ENCODE results near the gene C4orf36.
A peak's percentile ranks its signal among the peaks of the same experiment; 100 is the strongest.
"Not testable (repeated sequence)": the region's sequence is repeated elsewhere in the genome, so short reads cannot be mapped to it uniquely, and the experiment has no call there.

Gene C4orf36

GRCh38 chr4:86879641-86880040 lies 12.6 kb downstream of the C4orf36 start:
- Histone ChIP-seq H2BK5ac (ENCODE audit: low read depth, low read length, poor library complexity, severe bottlenecking) (no peak overlapping the region), H3K4me3 (ENCODE audit: insufficient read depth in 1 of 2, low read depth in 1 of 2, low read length in 2 of 2) (no peak overlapping the region), H3K9ac (ENCODE audit: low read length) (no peak overlapping the region), H3K4me2 (ENCODE audit: low read length, poor library complexity, severe bottlenecking) (no peak overlapping the region), H2AK5ac (ENCODE audit: low read length, severe bottlenecking) (no peak overlapping the region), H3K36me3 (ENCODE audit: control insufficient read depth in 1 of 2, insufficient read depth in 2 of 2, low read depth in 1 of 2, low read length in 2 of 2) (no peaks in the 10 kb centered on the region), H3K79me1 (replicated peaks; ENCODE audit: low read length, poor library complexity, severe bottlenecking) (no peaks in the 10 kb centered on the region), H3K4me1 (ENCODE audit: control insufficient read depth, insufficient read depth, low read depth, low read length) (no peaks in the 10 kb centered on the region), H4K91ac (ENCODE audit: low read length) (no peak overlapping the region), H3K14ac (ENCODE audit: low read length in 2 of 2) (no peak overlapping the region), H3K18ac (ENCODE audit: low read depth in 1 of 2, low read length in 2 of 2) (no peak overlapping the region), H3K27ac (ENCODE audit: low read length, poor library complexity, severe bottlenecking) (no peak overlapping the region), H2BK15ac (ENCODE audit: low read depth, poor library complexity, severe bottlenecking) (no peak overlapping the region), H3K4ac (ENCODE audit: low read depth in 1 of 2, low read length in 2 of 2) (no peak overlapping the region), H2BK120ac (ENCODE audit: low read depth, low read length) (no peak overlapping the region), H2AFZ (ENCODE audit: low read depth, low read length) (no peak overlapping the region), H2BK12ac (ENCODE audit: low read length in 2 of 2) (no peak overlapping the region), H3K27me3 (ENCODE audit: control insufficient read depth in 1 of 2, insufficient read depth in 1 of 2, low read length in 2 of 2) (no peaks in the 10 kb centered on the region), H3K9me3 (ENCODE audit: control insufficient read depth, low read length) (peaks cover 28% of the 10 kb centered on the region), H3K23ac (ENCODE audit: low read length in 2 of 2) (no peak overlapping the region), H4K8ac (ENCODE audit: low read length) (no peak overlapping the region)
- no peak for DNase-seq
- WGBS = 70% methylated on average over 1 of the region's 1 CpG

DNA sequence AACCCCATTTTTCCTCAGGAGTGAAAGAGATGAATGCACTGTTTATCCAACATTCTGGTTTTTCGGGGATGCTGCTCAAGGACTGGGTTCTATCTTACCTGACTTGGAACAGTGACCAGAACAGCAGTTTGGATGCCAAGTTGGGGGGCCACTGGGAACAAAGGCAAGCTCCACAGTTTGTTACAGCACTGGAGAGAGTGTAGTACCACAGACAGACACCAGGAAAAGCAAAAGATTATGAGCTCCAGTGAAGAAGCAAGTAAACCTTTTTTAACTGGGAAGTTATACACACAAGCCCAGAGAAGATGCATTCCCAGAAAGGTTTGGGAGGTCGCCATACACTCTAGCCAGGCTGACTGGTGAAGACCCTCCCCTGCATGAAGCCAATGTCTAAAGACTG lies 13.6 kb downstream of the C4orf36 start:
- Histone ChIP-seq H2BK15ac (ENCODE audit: low read depth, poor library complexity, severe bottlenecking) (no peak overlapping the region), H3K27ac (ENCODE audit: low read length, poor library complexity, severe bottlenecking) (no peak overlapping the region), H3K4me2 (ENCODE audit: low read length, poor library complexity, severe bottlenecking) (no peak overlapping the region), H3K23ac (ENCODE audit: low read length in 2 of 2) (no peak overlapping the region), H2BK5ac (ENCODE audit: low read depth, low read length, poor library complexity, severe bottlenecking) (no peak overlapping the region), H2AK5ac (ENCODE audit: low read length, severe bottlenecking) (no peak overlapping the region), H4K91ac (ENCODE audit: low read length) (no peak overlapping the region), H3K4me3 (ENCODE audit: insufficient read depth in 1 of 2, low read depth in 1 of 2, low read length in 2 of 2) (no peak overlapping the region), H3K9ac (ENCODE audit: low read length) (no peak overlapping the region), H3K14ac (ENCODE audit: low read length in 2 of 2) (no peak overlapping the region), H3K79me1 (replicated peaks; ENCODE audit: low read length, poor library complexity, severe bottlenecking) (no peaks in the 10 kb centered on the region), H2AFZ (ENCODE audit: low read depth, low read length) (no peak overlapping the region), H2BK120ac (ENCODE audit: low read depth, low read length) (no peak overlapping the region), H3K4me1 (ENCODE audit: control insufficient read depth, insufficient read depth, low read depth, low read length) (no peaks in the 10 kb centered on the region), H3K4ac (ENCODE audit: low read depth in 1 of 2, low read length in 2 of 2) (no peak overlapping the region), H3K36me3 (ENCODE audit: control insufficient read depth in 1 of 2, insufficient read depth in 2 of 2, low read depth in 1 of 2, low read length in 2 of 2) (no peaks in the 10 kb centered on the region), H3K18ac (ENCODE audit: low read depth in 1 of 2, low read length in 2 of 2) (no peak overlapping the region), H4K8ac (ENCODE audit: low read length) (no peak overlapping the region), H3K27me3 (ENCODE audit: control insufficient read depth in 1 of 2, insufficient read depth in 1 of 2, low read length in 2 of 2) (no peaks in the 10 kb centered on the region), H3K9me3 (ENCODE audit: control insufficient read depth, low read length) (peaks cover 28% of the 10 kb centered on the region), H2BK12ac (ENCODE audit: low read length in 2 of 2) (no peak overlapping the region)
- WGBS = 88% methylated on average over 2 of the region's 2 CpGs
- no peak for DNase-seq

DNA sequence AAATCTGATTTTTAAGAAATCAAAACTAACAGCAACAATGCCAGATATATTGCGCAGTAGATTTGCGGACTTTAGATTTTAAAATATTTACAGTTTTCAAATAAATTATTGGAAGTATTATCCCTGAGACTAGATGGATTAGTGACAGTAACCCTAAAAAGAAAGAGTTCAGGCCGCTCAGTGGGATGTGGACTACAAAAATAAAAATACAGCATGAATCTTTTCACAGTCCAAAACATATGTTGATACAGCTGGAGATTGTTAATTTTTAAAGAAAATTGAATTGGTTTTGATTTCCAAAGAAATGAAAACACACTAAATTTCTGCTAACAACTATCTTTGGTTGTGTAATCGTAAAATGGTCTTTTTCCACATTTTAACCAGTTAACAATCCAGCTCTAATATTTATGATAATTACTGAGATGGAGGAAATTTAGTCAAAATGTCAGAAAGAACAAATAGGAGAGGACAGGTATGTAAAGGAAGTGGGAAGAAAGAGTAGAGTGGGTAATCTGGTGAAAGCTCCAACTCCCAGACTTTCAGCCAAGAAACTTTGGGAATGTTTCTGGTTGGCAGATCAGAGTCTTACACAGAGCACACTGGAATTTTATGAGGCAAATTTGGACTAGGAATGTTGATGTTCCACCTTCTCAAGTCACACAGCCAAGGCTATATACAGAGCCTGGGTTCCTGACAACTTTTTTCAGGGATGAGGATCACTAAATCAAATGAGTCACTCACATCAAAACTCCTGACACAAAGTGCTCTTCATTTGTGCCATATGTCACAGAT lies 15.1 kb downstream of the C4orf36 start:
- no peak overlapping the region for H3K4me2 ChIP-seq (ENCODE audit: low read length, poor library complexity, severe bottlenecking)

GRCh38 chr4:86875436-86875835 lies 16.8 kb downstream of the C4orf36 start:
- H3K14ac ChIP-seq (ENCODE audit: low read length in 2 of 2); H2BK5ac ChIP-seq (ENCODE audit: low read depth, low read length, poor library complexity, severe bottlenecking); H2AK5ac ChIP-seq (ENCODE audit: low read length, severe bottlenecking); H3K9ac ChIP-seq (ENCODE audit: low read length); H3K79me1 ChIP-seq (replicated peaks; ENCODE audit: low read length, poor library complexity, severe bottlenecking); H3K36me3 ChIP-seq (ENCODE audit: control insufficient read depth in 1 of 2, insufficient read depth in 2 of 2, low read depth in 1 of 2, low read length in 2 of 2); H3K23ac ChIP-seq (ENCODE audit: low read length in 2 of 2); H2AFZ ChIP-seq (ENCODE audit: low read depth, low read length); H4K8ac ChIP-seq (ENCODE audit: low read length); DNase-seq; H4K91ac ChIP-seq (ENCODE audit: low read length); H3K4me3 ChIP-seq (ENCODE audit: insufficient read depth in 1 of 2, low read depth in 1 of 2, low read length in 2 of 2); H3K27me3 ChIP-seq (ENCODE audit: control insufficient read depth in 1 of 2, insufficient read depth in 1 of 2, low read length in 2 of 2); H3K4me2 ChIP-seq (ENCODE audit: low read length, poor library complexity, severe bottlenecking); H3K18ac ChIP-seq (ENCODE audit: low read depth in 1 of 2, low read length in 2 of 2); H3K4ac ChIP-seq (ENCODE audit: low read depth in 1 of 2, low read length in 2 of 2); H2BK12ac ChIP-seq (ENCODE audit: low read length in 2 of 2); H3K4me1 ChIP-seq (ENCODE audit: control insufficient read depth, insufficient read depth, low read depth, low read length); H2BK120ac ChIP-seq (ENCODE audit: low read depth, low read length); H3K27ac ChIP-seq (ENCODE audit: low read length, poor library complexity, severe bottlenecking); H2BK15ac ChIP-seq (ENCODE audit: low read depth, poor library complexity, severe bottlenecking): not testable (repeated sequence)
- peaks cover 23% of the 10 kb centered on the region for H3K9me3 ChIP-seq (ENCODE audit: control insufficient read depth, low read length)
- 88% methylated on average over 4 of the region's 4 CpGs for WGBS

More for the DNA sequence above, 15.1 kb downstream of the C4orf36 start:
- Histone ChIP-seq H3K9ac (ENCODE audit: low read length) (peak overlapping the region; percentile 22), H4K91ac (ENCODE audit: low read length) (no peak overlapping the region), H2AK5ac (ENCODE audit: low read length, severe bottlenecking) (no peak overlapping the region), H3K27ac (ENCODE audit: low read length, poor library complexity, severe bottlenecking) (peak overlapping the region; percentile 4), H3K23ac (ENCODE audit: low read length in 2 of 2) (no peak overlapping the region), H4K8ac (ENCODE audit: low read length) (no peak overlapping the region), H3K27me3 (ENCODE audit: control insufficient read depth in 1 of 2, insufficient read depth in 1 of 2, low read length in 2 of 2) (no peaks in the 10 kb centered on the region), H3K18ac (ENCODE audit: low read depth in 1 of 2, low read length in 2 of 2) (no peak overlapping the region), H3K4me3 (ENCODE audit: insufficient read depth in 1 of 2, low read depth in 1 of 2, low read length in 2 of 2) (no peak overlapping the region), H3K4me1 (ENCODE audit: control insufficient read depth, insufficient read depth, low read depth, low read length) (no peaks in the 10 kb centered on the region), H2AFZ (ENCODE audit: low read depth, low read length) (no peak overlapping the region), H2BK15ac (ENCODE audit: low read depth, poor library complexity, severe bottlenecking) (no peak overlapping the region), H3K4ac (ENCODE audit: low read depth in 1 of 2, low read length in 2 of 2) (no peak overlapping the region), H3K14ac (ENCODE audit: low read length in 2 of 2) (no peak overlapping the region), H2BK5ac (ENCODE audit: low read depth, low read length, poor library complexity, severe bottlenecking) (no peak overlapping the region), H3K79me1 (replicated peaks; ENCODE audit: low read length, poor library complexity, severe bottlenecking) (no peaks in the 10 kb centered on the region), H3K36me3 (ENCODE audit: control insufficient read depth in 1 of 2, insufficient read depth in 2 of 2, low read depth in 1 of 2, low read length in 2 of 2) (no peaks in the 10 kb centered on the region), H3K9me3 (ENCODE audit: control insufficient read depth, low read length) (peaks cover 25% of the 10 kb centered on the region), H2BK12ac (ENCODE audit: low read length in 2 of 2) (no peak overlapping the region), H2BK120ac (ENCODE audit: low read depth, low read length) (no peak overlapping the region)
- no CpG with 5 or more reads among the region's 4 CpGs for WGBS
- DNase-seq = no peak

All from mesenchymal stem cell (in vitro differentiated cells and primary cell).